HG03175 (cell line): ENCODE data around the gene PIGK.
A peak's percentile ranks its signal among the peaks of the same experiment; 100 is the strongest.
"Not testable (repeated sequence)": the region's sequence is repeated elsewhere in the genome, so short reads cannot be mapped to it uniquely, and the experiment has no call there.

Experiments used
- ATAC-seq: cut with Tn5 transposase; IDR thresholded peaks from one replicate; pipeline ENCODE4 v1.9.1; 2021; ENCODE audit warnings: mild to moderate bottlenecking, moderate library complexity; ENCODE audit not compliant: unreplicated experiment

Gene PIGK

DNA sequence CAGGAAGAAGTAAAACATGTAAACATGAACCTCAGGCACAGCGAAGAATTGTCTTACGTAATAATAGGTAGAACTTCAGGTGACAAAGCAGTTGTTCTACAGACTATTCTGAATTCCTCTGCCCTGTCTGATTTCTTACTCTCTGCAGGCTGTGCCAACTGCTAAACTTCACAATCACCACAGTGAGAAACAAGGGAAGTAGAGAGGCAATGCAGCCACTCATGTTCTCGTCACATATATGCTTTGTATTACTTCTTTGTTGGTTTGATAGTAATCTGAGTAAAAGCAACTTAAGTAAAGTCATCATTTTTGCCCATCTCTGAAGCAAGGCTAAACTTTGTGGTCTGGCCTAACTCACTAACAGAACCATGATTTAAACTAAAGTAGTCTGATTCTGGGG is 21.9 kb downstream of the PIGK start:
- ATAC-seq: no peak

- ATAC-seq: no peak
These were observed 25.3 kb downstream of the PIGK start for GRCh38 chr1:77193951-77194350.

- no peak for ATAC-seq
These were observed 30.5 kb downstream of the PIGK start for GRCh38 chr1:77188770-77189169.

GRCh38 chr1:77186907-77187306 is 32.3 kb downstream of the PIGK start:
- not testable (repeated sequence) for ATAC-seq

DNA sequence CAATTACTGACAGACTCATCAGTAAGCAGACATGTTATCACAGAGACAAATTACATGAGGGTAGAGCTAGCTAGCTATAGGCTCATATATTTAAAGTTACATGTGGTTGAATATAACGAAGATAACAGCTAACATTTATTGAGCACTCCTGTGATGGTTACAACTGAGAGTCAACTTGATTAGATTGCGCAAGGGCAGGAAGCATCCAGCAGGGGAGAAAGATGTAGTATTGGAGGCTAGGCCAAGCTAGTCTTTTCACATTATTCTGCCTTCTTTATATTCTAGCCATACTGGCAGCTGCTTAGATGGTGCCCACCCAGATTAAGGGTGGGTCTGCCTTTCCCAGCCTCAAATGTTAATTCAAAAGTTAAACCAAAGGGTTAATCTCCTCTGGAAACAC is 37.1 kb downstream of the PIGK start:
- ATAC-seq: no peak

DNA sequence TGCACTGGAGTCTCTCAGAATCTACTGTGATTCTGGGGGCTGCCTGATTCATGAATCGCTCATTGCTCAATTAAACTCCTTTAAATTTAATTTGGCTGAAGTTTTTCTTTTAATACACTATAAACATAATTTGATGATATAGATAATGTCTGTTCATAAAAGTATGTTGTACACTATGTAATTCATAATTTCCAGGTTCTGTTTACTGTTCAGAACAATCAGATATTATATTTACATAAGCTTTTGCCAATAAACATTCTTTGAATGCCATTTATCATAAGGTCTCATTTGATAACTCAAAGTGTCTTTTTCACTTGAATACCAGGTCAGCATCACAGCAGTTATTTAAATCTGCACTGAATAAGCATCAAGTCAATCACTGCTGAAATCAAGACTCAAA is 39.6 kb downstream of the PIGK start:
- no peak for ATAC-seq

DNA sequence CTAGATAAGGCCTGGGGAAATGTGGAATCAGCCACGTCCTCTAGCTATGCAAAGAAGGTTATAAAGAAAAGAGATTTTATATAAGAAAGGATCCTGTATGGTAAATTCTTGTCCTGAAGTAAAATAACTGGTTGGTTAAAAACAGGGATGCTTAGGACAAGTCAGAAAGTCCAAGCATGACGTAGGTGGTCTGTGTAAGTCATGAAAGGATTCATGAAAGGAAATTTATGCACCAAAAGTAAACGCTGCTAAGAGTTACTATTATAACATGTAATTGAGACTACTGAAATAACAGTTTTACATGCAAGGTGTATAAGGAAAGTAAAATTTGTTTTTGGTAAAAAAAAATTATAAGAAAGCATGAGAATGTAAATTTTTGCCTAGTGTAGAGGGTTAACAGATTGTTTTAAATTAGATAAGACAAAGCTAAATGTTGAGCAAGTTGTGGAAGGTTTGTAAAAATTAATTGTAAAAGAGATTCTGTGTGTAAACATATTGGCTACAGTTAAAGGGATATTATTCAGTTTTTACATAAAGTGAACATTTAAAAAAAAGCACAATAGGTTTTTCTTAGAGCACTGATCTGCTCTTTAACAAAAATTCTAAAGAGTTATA is 43.9 kb downstream of the PIGK start:
- no peak for ATAC-seq

GRCh38 chr1:77170687-77171086 is 48.5 kb downstream of the PIGK start:
- ATAC-seq: no peak

DNA sequence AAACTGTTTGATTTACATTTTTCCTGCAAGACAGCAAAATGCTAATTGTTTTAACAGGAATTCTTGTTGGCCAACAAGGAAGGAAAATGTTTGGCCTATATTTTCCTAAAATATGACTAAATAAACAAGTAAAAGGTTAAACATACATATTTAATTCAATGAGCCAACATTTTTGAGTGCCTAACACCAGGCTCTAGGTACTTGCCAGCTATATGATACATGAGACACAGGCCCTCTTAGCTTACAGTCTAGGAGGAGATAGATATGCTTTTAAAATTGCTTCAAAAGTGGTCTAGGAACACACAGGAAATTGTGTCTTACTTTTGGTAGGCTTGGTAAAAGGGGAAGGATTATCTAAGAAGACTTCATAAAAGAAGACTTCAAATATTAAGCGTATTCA is 50.9 kb downstream of the PIGK start:
- ATAC-seq: no peak

GRCh38 chr1:77164434-77164944 is 54.7 kb downstream of the PIGK start:
- ATAC-seq: no peak

GRCh38 chr1:77159706-77160105 is 59.5 kb downstream of the PIGK start:
- not testable (repeated sequence) for ATAC-seq

DNA sequence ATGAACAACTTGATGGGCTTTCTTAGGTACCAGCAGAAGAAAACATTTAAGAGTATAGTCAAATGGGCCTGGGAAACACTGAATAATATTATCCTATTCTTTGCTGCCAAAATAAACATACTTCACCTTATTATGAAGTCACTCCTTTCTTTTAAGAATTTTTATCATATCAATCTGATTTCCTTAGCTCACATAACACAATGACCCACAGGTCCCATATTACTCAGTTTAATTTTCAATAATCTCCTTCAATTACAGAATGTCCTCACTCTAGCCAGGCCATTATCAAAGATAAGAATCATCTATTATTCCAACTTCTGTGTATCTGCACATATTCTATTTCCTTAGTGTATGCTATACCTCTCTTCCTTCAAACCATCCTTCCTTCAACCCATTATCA is 63.0 kb downstream of the PIGK start:
- ATAC-seq: no peak

- ATAC-seq: no peak
These were observed 73.0 kb downstream of the PIGK start for GRCh38 chr1:77146270-77146669.

DNA sequence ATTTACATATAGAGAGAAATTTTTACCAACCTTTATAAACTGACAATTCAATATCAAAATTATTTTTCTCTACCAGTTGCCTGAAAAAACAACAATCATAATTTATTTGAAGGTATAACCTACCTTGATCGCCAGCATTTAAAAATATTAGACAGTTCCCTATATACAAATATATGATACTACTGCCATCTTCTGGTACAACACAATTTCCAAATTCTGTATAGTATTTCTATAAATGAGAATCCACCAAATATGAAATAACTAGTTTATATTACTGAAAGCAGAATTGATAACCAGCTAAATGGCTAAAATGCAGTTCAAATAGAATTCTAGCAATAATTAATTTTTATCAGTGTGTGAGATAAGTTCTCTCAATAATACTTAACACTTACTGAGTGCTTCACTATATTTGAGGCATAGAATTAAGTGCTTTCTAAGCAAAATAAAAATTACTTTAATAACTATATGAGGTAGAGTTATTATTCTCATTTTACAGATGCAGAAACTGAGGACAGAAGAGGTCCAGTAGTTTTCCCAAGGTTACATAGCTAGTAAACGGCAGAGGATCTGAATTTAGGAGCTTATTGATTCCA is 75.6 kb downstream of the PIGK start:
- no peak for ATAC-seq

- no peak for ATAC-seq
These were observed 79.8 kb downstream of the PIGK start for GRCh38 chr1:77139389-77139788.

DNA sequence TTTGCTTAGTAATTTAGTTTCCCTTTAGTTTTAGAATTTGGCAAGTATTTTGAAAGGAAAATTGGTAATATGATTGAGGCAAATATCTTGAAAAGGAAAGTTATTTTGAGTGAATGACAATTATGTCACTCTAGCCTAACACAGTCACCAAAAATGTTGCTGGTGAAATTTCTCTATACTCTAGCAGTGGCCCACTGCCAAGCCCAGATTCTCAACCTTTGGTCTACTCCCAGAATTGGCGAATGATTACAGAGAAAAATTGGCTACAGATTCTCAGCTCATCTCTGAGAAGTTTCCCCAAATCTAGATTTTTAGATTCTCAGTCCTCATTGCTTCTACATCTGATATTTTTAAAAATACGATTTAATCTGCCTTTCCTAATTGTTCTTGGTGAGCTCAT is 84.9 kb downstream of the PIGK start:
- no peak for ATAC-seq

- ATAC-seq: no peak
These were observed 85.4 kb downstream of the PIGK start for GRCh38 chr1:77133731-77134358.

DNA sequence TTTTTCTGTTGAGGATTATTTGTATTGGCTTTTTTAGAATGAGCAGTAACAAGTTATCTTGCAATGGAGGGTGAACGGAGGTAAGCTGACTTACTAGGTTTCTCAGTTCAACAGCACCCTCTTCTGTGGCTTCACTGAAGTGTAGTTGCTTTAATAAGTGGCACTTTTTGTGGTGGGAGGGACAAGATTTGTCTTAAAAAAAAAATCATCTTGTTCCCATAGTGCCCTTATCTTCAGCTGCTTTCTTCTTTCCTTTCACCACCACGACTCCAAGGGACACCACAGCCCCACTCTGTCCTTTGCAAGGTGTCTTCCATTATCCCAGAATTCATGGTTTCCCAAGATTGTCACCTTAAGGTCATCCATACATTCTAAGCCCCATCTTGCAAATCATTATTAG is 92.9 kb downstream of the PIGK start:
- peak; percentile 84 for ATAC-seq

DNA sequence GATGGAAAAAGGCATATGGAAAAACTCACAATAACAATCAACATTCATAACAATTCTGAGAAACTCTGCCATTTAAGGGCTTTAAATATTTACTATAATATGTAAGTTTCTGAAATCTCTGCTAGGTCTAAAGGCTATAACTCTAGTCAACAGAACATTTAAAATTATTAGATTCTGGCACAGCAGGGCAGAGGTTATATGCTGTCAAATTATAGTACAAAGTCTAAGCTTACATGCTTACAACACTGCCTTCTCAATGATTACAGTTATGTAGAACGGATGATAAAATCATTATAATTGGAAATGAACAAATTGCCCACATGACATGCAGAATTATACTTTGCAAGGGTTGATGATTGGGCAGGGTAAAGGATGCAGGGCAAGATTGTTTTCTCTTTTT is 97.7 kb downstream of the PIGK start:
- ATAC-seq: no peak

DNA sequence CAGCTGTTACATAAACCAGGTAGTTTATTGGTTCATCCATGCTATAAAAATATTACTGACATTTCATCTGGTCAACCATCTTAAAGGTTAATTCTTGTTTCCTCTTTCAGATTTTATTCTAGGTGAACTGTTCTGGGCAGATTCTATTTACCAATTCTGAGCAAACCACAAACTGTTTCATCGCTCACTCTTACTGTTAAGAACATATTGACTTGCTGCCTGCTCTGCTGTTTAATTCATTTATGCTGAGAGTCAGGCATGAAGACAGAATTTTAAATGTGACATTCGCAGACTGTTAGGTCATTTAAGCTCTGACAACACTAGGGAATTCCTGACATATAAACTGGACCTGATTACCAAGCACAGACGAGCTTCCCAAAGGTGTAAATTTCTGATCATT is 98.3 kb downstream of the PIGK start:
- no peak for ATAC-seq

- ATAC-seq: no peak
These were observed 100.5 kb downstream of the PIGK start for GRCh38 chr1:77118712-77119111.

GRCh38 chr1:77104672-77105071 is 114.6 kb downstream of the PIGK start:
- no peak for ATAC-seq
